K562 (cell line): Measurements from ENCODE around the gene SLC1A2. TPM values are rescaled to one million over a fixed set of nuclear protein-coding genes. Genes with fewer than 3 reads are reported as not detected.

ENCODE experiments used
- MAFG ChIP-seq: fragments of 450-650 bp; conservative IDR thresholded peaks from 2 replicates; pipeline ENCODE4 v1.6.1; 2016; ENCODE audit warnings: missing genetic modification characterization, missing compliant biosample characterization
- RREB1 ChIP-seq: fragments of 250-450 bp; sonication (Bioruptor Pico); IDR thresholded peaks from 2 replicates; pipeline ENCODE4 v1.4.0; 2020
- SAFB ChIP-seq: fragments of 200-400 bp; formaldehyde crosslinking; IDR thresholded peaks from 2 replicates; pipeline ENCODE4 v1.6.1; 2017; ENCODE audit warnings: low read depth, low read length, borderline replicate concordance
- ZNF143 ChIP-seq: sonication (generic); formaldehyde crosslinking; IDR thresholded peaks from 2 replicates; pipeline ENCODE4 v1.9.0; 2022; ENCODE audit warnings: mild to moderate bottlenecking, missing genetic modification reagents
- polyA plus RNA-seq, 8 experiments: library from polyadenylated mRNA; depleted of rRNA in 4 of 8; stranded (reverse) in 5 of 8; unstranded in 3 of 8; fragments of >200 nt; fragmentation: Nextera tagmentation in 2 of 8; fragmentation: Illumina TruSeq in 1 of 8; extraction: Ambion mirVana in 2 of 8; extraction: Trizol in 1 of 8; gene quantifications; 2 replicates each; pipeline versions ENCODE4 v1.2.1 to v1.2.3, GENCODE V29; 2011 to 2014; ENCODE audit warnings: inconsistent platforms in 1 of 8, missing spikeins in 1 of 8
- total RNA-seq, 7 experiments: library from RNA; depleted of rRNA in 6 of 7; stranded (reverse); fragments of >200 nt in 6 of 7; fragmentation: Illumina TruSeq in 2 of 7; extraction: Trizol in 2 of 7; gene quantifications; 2 replicates each; pipeline versions ENCODE4 v1.2.1 to v1.2.3, GENCODE V29; 2011 to 2021; ENCODE audit warnings: low replicate concordance in 1 of 7

The SLC1A2 gene
- total and polyA plus RNA-seq, 9 of the 15 experiments (the other 6 are each of a cell fraction or from before 2014, with no cell fraction given): 0.03 to 0.07 (median 0.04) TPM; not detected in 5

DNA sequence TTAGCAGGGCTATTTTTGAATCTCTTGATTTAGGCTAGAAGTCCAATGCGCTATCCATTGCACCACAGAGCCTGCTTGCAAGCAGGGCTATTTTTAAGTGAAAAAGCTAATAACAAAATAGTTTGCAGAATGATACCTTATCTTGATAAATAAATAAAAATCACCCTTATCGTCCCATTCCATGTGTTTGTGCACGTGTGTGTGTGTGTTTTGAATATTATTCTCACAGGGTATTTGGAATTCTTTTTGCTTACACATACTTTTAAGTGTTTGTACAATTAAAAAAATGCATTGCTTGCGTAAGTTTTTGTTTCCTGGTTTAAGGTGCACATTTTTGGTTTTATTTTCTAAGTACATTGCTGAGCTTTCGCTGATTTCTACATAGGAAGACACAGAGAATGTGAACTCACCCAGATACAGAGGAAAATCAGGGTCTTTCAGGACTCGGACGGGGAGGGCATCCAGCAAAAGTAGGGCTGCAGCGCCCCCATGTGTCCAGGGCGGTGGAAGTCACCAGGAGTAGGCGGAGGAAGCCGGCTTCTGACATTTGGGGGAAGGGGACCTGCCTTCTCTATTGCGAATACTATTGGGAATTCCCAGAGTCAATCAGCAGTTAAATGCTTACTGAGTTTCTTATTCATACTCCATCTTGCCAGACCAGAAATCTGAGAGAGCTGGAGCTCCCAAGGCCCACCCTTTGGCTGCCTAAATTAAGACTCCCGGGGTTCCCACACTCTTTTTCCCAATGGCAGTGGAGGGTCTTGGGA, 27.3 kb downstream of the SLC1A2 start (continued):
- no peak for TF ChIP-seq RREB1
- no peak for TF ChIP-seq SAFB
- no peak for TF ChIP-seq ZNF143 (CRISPR knock-in tag)
- peak; percentile 56; the same call in 1 of the 2 replicates for TF ChIP-seq MAFG (tag)
